ENCODE results near the gene MCU. TPM values are rescaled to one million over a fixed set of nuclear protein-coding genes. Genes with fewer than 3 reads are reported as not detected.
A peak's percentile ranks its signal among the peaks of the same experiment; 100 is the strongest.
"Not testable (repeated sequence)": the region's sequence is repeated elsewhere in the genome, so short reads cannot be mapped to it uniquely, and the experiment has no call there.

The MCU gene
- polyA plus RNA-seq, 2 donors: 17.8 to 36.0 TPM

DNA sequence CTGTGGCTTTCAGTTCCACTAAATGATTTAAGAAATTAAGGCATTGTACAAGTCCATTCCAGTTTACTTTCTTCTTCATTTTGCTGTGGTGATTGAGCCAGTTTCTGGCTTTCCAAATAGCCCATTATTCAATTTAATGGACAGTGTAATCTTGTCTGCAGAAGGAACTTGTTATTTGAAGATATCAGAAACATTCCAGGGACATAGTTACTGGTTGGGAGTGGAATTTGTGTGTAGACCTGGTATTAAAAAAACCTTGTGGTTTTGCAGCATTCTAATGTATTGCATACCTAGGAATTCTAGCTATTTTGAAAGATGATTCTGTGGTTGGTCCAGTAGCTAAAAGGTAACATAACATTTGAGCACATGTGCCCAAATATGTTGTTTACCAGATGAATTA, 72.2 kb downstream of the MCU start:
- Histone ChIP-seq H3K36me3 (ENCODE audit: control insufficient read depth in 2 of 2, insufficient read depth in 2 of 2, low read length in 1 of 2) (no peaks in the 10 kb centered on the region), H3K27ac (ENCODE audit: low read depth in 2 of 2, low read length in 1 of 2) (no peak overlapping the region), H3K9me3 (ENCODE audit: control insufficient read depth in 2 of 2, insufficient read depth in 1 of 2, low read depth in 1 of 2, low read length in 1 of 2) (no peaks in the 10 kb centered on the region), H3K4me1 (ENCODE audit: control insufficient read depth in 2 of 2, insufficient read depth in 2 of 2, low read length in 1 of 2) (no peaks in the 10 kb centered on the region), H3K27me3 (ENCODE audit: control insufficient read depth in 1 of 2, insufficient read depth in 2 of 2, low read length in 2 of 2) (no peaks in the 10 kb centered on the region), H3K4me3 (ENCODE audit: low read depth in 1 of 2, low read length in 2 of 2) (no peak overlapping the region)

DNA sequence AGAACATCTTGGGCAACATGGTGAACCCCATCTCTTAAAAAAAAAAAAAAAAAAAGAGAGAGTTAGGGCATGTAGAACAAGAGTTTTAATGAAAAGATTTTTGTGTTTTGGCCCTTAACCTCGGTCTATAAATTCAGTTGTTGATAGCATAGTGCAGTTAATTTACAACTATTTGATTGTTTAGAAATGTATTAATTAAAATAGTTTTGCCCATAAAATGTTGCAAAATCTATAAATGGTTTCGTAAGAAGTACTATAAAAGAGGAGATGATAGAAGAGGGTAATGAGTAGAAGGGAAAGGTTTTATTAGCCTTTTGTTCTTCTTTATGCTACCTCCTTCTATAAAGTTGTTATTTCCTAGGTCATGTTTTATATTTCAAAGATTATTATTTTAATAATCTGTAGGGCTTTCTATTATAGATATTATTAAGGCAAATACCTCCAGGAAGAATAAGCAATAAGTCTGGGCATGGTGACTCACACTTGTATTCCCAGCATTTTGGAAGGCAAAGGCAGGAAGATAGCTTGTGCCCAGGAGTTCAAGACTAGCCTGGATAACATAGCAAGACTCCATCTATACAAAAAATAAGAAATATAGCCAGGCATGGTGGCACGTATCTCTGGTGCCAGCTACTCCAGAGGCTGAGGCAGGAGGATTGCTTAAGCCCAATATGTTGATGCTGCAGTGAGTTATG, 73.3 kb downstream of the MCU start:
- Histone ChIP-seq H3K36me3 (ENCODE audit: control insufficient read depth in 2 of 2, insufficient read depth in 2 of 2, low read length in 1 of 2) (no peaks in the 10 kb centered on the region), H3K4me3 (ENCODE audit: low read depth in 1 of 2, low read length in 2 of 2) (no peak overlapping the region), H3K4me1 (ENCODE audit: control insufficient read depth in 2 of 2, insufficient read depth in 2 of 2, low read length in 1 of 2) (no peaks in the 10 kb centered on the region), H3K9me3 (ENCODE audit: control insufficient read depth in 2 of 2, insufficient read depth in 1 of 2, low read depth in 1 of 2, low read length in 1 of 2) (no peaks in the 10 kb centered on the region), H3K27me3 (ENCODE audit: control insufficient read depth in 1 of 2, insufficient read depth in 2 of 2, low read length in 2 of 2) (no peaks in the 10 kb centered on the region), H3K27ac (ENCODE audit: low read depth in 2 of 2, low read length in 1 of 2) (no peak overlapping the region)
- WGBS, 2 donors: 86 to 95% methylated on average over 3 of the region's 3 CpGs

DNA sequence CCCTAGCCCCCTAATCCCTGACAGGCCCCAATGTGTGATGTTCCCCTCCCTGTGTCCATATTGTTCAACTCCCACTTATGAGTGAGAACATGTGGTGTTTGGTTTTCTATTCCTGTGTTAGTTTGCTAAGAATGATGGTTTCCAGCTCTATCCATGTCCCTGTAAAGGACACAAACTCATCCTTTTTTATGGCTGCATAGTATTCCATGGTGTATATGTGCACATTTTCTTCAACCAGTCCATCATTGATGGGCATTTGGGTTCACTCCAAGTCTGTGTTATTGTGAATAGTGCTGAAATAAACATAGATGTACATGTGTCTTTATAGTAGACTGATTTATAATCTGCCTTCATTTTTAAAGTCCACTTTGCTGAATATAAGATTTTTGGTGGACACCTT, 79.3 kb downstream of the MCU start:
- H3K27ac ChIP-seq (ENCODE audit: low read depth in 2 of 2, low read length in 1 of 2); H3K36me3 ChIP-seq (ENCODE audit: control insufficient read depth in 2 of 2, insufficient read depth in 2 of 2, low read length in 1 of 2); H3K4me3 ChIP-seq (ENCODE audit: low read depth in 1 of 2, low read length in 2 of 2); H3K4me1 ChIP-seq (ENCODE audit: control insufficient read depth in 2 of 2, insufficient read depth in 2 of 2, low read length in 1 of 2); H3K9me3 ChIP-seq (ENCODE audit: control insufficient read depth in 2 of 2, insufficient read depth in 1 of 2, low read depth in 1 of 2, low read length in 1 of 2); H3K27me3 ChIP-seq (ENCODE audit: control insufficient read depth in 1 of 2, insufficient read depth in 2 of 2, low read length in 2 of 2): not testable (repeated sequence)

DNA sequence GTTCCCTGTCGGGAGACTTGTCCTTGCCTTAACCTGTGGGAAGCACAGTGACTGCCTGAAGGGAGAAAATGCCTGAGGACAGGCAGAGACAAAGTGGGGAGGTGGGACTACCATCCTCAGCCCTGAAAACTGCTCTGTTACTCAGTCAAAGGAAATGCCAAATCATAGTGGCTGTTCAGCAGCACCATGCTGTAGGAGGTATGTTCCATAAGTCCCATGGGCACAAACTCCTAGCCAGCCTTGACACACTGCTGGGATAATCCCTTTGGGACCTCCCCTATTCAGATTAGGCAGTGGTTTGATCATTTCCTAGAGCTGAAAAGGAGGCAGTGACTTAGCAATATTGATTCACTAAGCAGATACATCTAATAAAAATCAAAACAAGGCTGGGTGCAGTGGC, 80.1 kb downstream of the MCU start:
- no peaks in the 10 kb centered on the region for H3K36me3 ChIP-seq (ENCODE audit: control insufficient read depth in 2 of 2, insufficient read depth in 2 of 2, low read length in 1 of 2)
- H3K4me3 ChIP-seq (ENCODE audit: low read depth in 1 of 2, low read length in 2 of 2): no peak overlapping the region
- no peaks in the 10 kb centered on the region for H3K27me3 ChIP-seq (ENCODE audit: control insufficient read depth in 1 of 2, insufficient read depth in 2 of 2, low read length in 2 of 2)
- WGBS, 2 donors: 90 to 95% methylated on average over 1 of the region's 1 CpG
- H3K27ac ChIP-seq (ENCODE audit: low read depth in 2 of 2, low read length in 1 of 2): no peak overlapping the region
- no peaks in the 10 kb centered on the region for H3K4me1 ChIP-seq (ENCODE audit: control insufficient read depth in 2 of 2, insufficient read depth in 2 of 2, low read length in 1 of 2)
- peaks cover 0 to 2% of the 10 kb centered on the region in 2 donors for H3K9me3 ChIP-seq (ENCODE audit: control insufficient read depth in 2 of 2, insufficient read depth in 1 of 2, low read depth in 1 of 2, low read length in 1 of 2)

DNA sequence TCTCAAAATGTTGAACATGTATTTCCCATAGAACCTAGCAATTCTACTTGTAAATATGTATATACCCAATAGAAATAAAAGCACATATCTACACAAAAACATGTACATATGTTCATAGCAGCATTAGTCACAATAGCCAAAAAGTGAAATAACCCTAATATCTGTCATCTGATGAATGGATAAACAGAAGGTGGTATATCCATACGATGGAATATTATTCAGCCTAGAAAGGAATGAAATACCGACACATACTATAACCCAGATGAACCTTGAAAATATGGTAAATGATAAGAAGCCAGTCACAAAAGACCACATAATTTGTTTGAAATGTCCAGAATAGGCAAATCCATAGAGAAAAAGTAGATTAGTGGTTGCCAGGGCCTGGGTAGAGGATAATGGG, 87.9 kb downstream of the MCU start:
- H3K4me3 ChIP-seq (ENCODE audit: low read depth in 1 of 2, low read length in 2 of 2): no peak overlapping the region
- H3K27ac ChIP-seq (ENCODE audit: low read depth in 2 of 2, low read length in 1 of 2): no peak overlapping the region
- H3K27me3 ChIP-seq (ENCODE audit: control insufficient read depth in 1 of 2, insufficient read depth in 2 of 2, low read length in 2 of 2): no peaks in the 10 kb centered on the region
- no peaks in the 10 kb centered on the region for H3K36me3 ChIP-seq (ENCODE audit: control insufficient read depth in 2 of 2, insufficient read depth in 2 of 2, low read length in 1 of 2)
- WGBS, 2 donors: 98% methylated on average over 2 of the region's 2 CpGs
- H3K9me3 ChIP-seq (ENCODE audit: control insufficient read depth in 2 of 2, insufficient read depth in 1 of 2, low read depth in 1 of 2, low read length in 1 of 2): no peaks in the 10 kb centered on the region
- H3K4me1 ChIP-seq (ENCODE audit: control insufficient read depth in 2 of 2, insufficient read depth in 2 of 2, low read length in 1 of 2): peaks cover 0 to 3% of the 10 kb centered on the region in 2 donors

DNA sequence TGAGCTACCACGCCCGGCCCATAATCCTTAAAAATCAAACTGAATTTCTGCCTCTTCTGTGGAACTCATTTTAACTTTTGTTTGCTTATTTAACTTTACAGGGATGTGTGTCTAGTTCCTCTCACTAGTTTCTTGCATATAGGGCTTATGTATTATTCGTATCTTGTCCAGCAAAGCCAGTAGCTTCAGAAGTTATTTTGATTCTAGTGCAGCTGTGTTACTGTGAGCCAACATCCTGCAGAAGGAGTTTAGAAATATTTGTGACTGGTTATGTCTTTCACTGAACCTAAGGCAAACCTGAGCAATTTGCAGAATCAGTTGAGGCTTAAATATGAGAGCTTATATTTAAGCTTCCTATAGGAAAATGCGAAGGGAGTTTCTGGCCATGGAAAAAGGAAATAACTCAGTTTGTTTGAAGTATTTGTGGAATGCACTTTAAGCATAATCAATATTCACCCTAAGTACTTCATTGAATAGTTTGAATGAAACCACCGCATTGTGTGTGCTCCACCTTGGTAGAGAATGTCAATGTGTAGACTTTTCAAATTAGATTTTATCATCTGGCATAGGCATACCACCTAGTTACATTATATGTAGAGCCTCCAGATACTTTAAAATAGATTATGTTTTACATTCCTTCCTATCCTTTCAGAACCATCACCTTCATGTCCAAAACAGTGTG, 90.8 kb downstream of the MCU start:
- Histone ChIP-seq H3K36me3 (ENCODE audit: control insufficient read depth in 2 of 2, insufficient read depth in 2 of 2, low read length in 1 of 2) (no peaks in the 10 kb centered on the region), H3K9me3 (ENCODE audit: control insufficient read depth in 2 of 2, insufficient read depth in 1 of 2, low read depth in 1 of 2, low read length in 1 of 2) (no peaks in the 10 kb centered on the region), H3K4me1 (ENCODE audit: control insufficient read depth in 2 of 2, insufficient read depth in 2 of 2, low read length in 1 of 2) (peaks cover 0 to 3% of the 10 kb centered on the region in 2 donors), H3K27me3 (ENCODE audit: control insufficient read depth in 1 of 2, insufficient read depth in 2 of 2, low read length in 2 of 2) (no peaks in the 10 kb centered on the region), H3K27ac (ENCODE audit: low read depth in 2 of 2, low read length in 1 of 2) (no peak overlapping the region), H3K4me3 (ENCODE audit: low read depth in 1 of 2, low read length in 2 of 2) (no peak overlapping the region)
- WGBS, 2 donors: 77 to 80% methylated on average over 5 of the region's 5 CpGs

DNA sequence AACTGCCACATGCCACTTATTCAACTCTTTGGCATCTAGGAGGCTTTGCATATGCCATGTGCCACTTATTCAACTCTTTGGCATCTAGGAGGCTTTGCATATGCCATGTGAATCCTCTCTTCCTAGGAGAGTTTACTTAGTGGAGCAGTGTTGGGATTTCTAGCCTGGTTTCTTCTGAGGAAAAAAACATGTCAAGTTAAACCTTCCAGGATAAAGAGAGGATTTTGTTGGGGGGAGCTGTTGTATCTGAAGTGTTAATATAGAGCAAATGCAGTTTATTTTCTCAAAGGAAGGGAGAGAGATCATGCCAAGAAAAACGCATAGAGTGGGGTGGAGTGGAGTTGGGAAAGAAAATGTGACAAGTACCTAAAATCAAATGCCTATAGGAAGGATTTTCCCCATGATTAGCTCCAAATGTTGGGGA, 91.5 kb downstream of the MCU start:
- WGBS, 2 donors: 25 to 33% methylated on average over 1 of the region's 1 CpG
- H3K27ac ChIP-seq (ENCODE audit: low read depth in 2 of 2, low read length in 1 of 2): no peak overlapping the region
- H3K4me3 ChIP-seq (ENCODE audit: low read depth in 1 of 2, low read length in 2 of 2): no peak overlapping the region

DNA sequence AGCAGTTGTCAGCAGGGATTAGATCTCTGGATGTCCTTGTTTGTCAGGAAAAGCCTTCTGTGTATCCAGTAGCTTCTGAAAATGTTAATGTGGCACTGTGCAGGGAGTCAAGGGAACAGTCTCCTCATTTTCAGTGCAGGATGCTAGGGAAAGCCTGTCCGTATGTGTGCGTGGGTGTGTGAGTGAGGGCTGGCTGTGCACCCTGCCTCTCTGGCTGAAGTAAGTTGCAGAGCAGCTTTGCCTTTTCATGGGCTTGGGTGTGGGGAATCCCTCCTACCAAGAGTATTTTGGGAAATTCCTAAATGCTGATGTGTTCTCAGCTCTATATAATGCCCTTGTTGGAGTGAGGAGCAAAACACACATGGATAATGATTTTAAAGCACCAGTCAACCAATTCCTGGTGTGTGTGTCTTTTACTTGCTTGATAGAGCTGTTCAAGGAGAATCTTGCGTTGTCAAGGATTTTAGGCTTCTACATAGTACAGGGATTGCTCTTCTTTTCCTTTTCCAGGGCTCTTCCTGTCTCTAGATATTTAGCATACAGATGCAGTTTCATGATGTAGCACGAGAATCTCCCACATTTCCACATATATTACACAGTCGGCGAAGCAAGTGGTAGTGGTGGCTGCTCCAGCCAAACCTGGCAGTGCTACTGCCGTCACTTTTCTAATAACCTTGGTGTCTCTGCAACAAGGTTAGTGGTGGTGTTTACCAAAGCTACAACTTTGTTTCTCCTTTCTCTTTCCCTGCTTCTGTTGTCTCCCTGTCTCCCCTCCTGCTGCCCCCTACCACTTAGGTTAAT, 92.8 kb downstream of the MCU start:
- no peaks in the 10 kb centered on the region for H3K36me3 ChIP-seq (ENCODE audit: control insufficient read depth in 2 of 2, insufficient read depth in 2 of 2, low read length in 1 of 2)
- no peak overlapping the region for H3K4me3 ChIP-seq (ENCODE audit: low read depth in 1 of 2, low read length in 2 of 2)
- peaks cover 0 to 3% of the 10 kb centered on the region in 2 donors for H3K4me1 ChIP-seq (ENCODE audit: control insufficient read depth in 2 of 2, insufficient read depth in 2 of 2, low read length in 1 of 2)
- H3K27ac ChIP-seq (ENCODE audit: low read depth in 2 of 2, low read length in 1 of 2): peak overlapping the region in 1 of 2 donors; percentile 51
- WGBS, 2 donors: 39 to 48% methylated on average over 7 of the region's 7 CpGs
- H3K27me3 ChIP-seq (ENCODE audit: control insufficient read depth in 1 of 2, insufficient read depth in 2 of 2, low read length in 2 of 2): no peaks in the 10 kb centered on the region
- H3K9me3 ChIP-seq (ENCODE audit: control insufficient read depth in 2 of 2, insufficient read depth in 1 of 2, low read depth in 1 of 2, low read length in 1 of 2): no peaks in the 10 kb centered on the region

More for the DNA sequence above, 91.5 kb downstream of the MCU start:
- H3K4me1 ChIP-seq (ENCODE audit: control insufficient read depth in 2 of 2, insufficient read depth in 2 of 2, low read length in 1 of 2): peaks cover 0 to 3% of the 10 kb centered on the region in 2 donors
- H3K9me3 ChIP-seq (ENCODE audit: control insufficient read depth in 2 of 2, insufficient read depth in 1 of 2, low read depth in 1 of 2, low read length in 1 of 2): no peaks in the 10 kb centered on the region
- no peaks in the 10 kb centered on the region for H3K36me3 ChIP-seq (ENCODE audit: control insufficient read depth in 2 of 2, insufficient read depth in 2 of 2, low read length in 1 of 2)
- H3K27me3 ChIP-seq (ENCODE audit: control insufficient read depth in 1 of 2, insufficient read depth in 2 of 2, low read length in 2 of 2): no peaks in the 10 kb centered on the region

DNA sequence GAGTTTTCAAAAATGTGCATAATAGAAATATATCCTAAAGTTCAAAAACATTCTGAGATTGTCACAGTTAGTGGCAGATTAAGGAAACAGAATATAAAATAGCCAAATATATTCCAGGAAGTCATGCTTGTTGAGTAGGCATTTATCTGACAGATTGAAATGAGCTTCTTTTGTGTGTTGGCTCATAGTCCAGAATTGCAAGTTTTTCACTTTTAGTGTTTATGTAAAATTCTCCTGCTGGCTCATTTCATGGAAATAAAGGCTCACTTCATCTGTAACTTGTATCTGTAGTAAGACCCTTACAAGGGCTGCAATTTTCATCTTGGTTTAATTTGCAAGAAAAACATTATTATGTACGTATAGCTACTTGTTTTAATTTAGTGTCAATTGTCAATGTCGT, 93.5 kb downstream of the MCU start:
- peaks cover 0 to 3% of the 10 kb centered on the region in 2 donors for H3K4me1 ChIP-seq (ENCODE audit: control insufficient read depth in 2 of 2, insufficient read depth in 2 of 2, low read length in 1 of 2)
- 74 to 85% methylated on average over 2 of the region's 2 CpGs for WGBS, 2 donors

More for the DNA sequence above, 93.5 kb downstream of the MCU start:
- no peak overlapping the region for H3K27ac ChIP-seq (ENCODE audit: low read depth in 2 of 2, low read length in 1 of 2)
- no peaks in the 10 kb centered on the region for H3K36me3 ChIP-seq (ENCODE audit: control insufficient read depth in 2 of 2, insufficient read depth in 2 of 2, low read length in 1 of 2)
- no peak overlapping the region for H3K4me3 ChIP-seq (ENCODE audit: low read depth in 1 of 2, low read length in 2 of 2)
- H3K27me3 ChIP-seq (ENCODE audit: control insufficient read depth in 1 of 2, insufficient read depth in 2 of 2, low read length in 2 of 2): no peaks in the 10 kb centered on the region
- H3K9me3 ChIP-seq (ENCODE audit: control insufficient read depth in 2 of 2, insufficient read depth in 1 of 2, low read depth in 1 of 2, low read length in 1 of 2): no peaks in the 10 kb centered on the region

Measured in esophagus (tissue), 2 donors.